HepG2 (cell line): ENCODE measurements around the gene CTAGE8. TPM values are rescaled to one million over a fixed set of nuclear protein-coding genes. Genes with fewer than 3 reads are reported as not detected.
"Not testable (repeated sequence)": the region's sequence is repeated elsewhere in the genome, so short reads cannot be mapped to it uniquely, and the experiment has no call there.

Experiments
- ATAC-seq: fragments of 200-7000 bp; cut with Tn5 transposase; 3 replicates; pipeline ENCODE4 v1.9.1; 2020; ENCODE audit warnings: mild to moderate bottlenecking, moderate library complexity
- BruUV-seq: library from RNA; stranded (reverse); fragments of 400-500 nt; replicated peaks from 2 replicates; lab custom pipeline; 2021; lab: Mats Ljungman, UMichigan
- CTCF ChIA-PET: fragments of 300-600 bp; formaldehyde crosslinking; extraction: SDS; loops from one replicate; lab custom pipeline; 2021; ENCODE audit warnings: low total read pairs, inconsistent platforms, low intra/inter-chr PET ratio; lab: Yijun Ruan, JAX
- POLR2A ChIA-PET: fragments of 350-600 bp; sonication (Branson Sonifier 250); formaldehyde crosslinking; loops from one replicate; lab custom pipeline; 2020; ENCODE audit warnings: antibody characterized with exemption, inconsistent platforms; lab: Yijun Ruan, JAX
- DNase-seq: peaks from one replicate; pipeline ENCODE4 v3.0.0-alpha.2; 2015; ENCODE audit warnings: low spot score
- FAIRE-seq: peaks from 3 replicates; lab custom pipeline; 2011; peaks lifted over from hg19 to GRCh38; lab: Jason Lieb, UNC
- H2AFZ ChIP-seq: one replicate; pipeline ENCODE4 v1.6.1; 2011; ENCODE audit warnings: low read length, inconsistent platforms
- H3K27ac ChIP-seq: fragments of 300-600 bp; 3 replicates; pipeline ENCODE4 v1.8.0; 2011; ENCODE audit warnings: mixed run types, mild to moderate bottlenecking, mixed read lengths, low read length, inconsistent platforms; ENCODE audit not compliant: insufficient read depth; ENCODE audit errors: extremely low read length
- H3K27me3 ChIP-seq, 2 experiments: fragments of 200-600 bp in 1 of 2; 2 replicates in 1 of 2; 3 replicates in 1 of 2; pipeline versions ENCODE4 v1.6.0 to v1.8.0; 2011; ENCODE audit warnings: low read length in 2 of 2, mild to moderate bottlenecking in 2 of 2, moderate library complexity in 2 of 2, inconsistent platforms in 1 of 2; ENCODE audit not compliant: insufficient read depth in 2 of 2, control insufficient read depth in 1 of 2
- H3K36me3 ChIP-seq, 2 experiments: fragments of 200-600 bp in 1 of 2; replicated peaks in 1 of 2; 2 replicates in 1 of 2; 3 replicates in 1 of 2; pipeline versions ENCODE4 v1.5.1 to v1.8.0; 2011; ENCODE audit warnings: low read length in 2 of 2, inconsistent platforms in 1 of 2; ENCODE audit not compliant: insufficient read depth in 2 of 2, control insufficient read depth in 1 of 2
- H3K4me1 ChIP-seq: 2 replicates; pipeline ENCODE4 v1.5.1; 2012; ENCODE audit warnings: low read length, inconsistent platforms; ENCODE audit not compliant: insufficient read depth
- H3K4me2 ChIP-seq: 2 replicates; pipeline ENCODE4 v1.6.0; 2011; ENCODE audit warnings: low read depth, low read length, inconsistent platforms
- H3K4me3 ChIP-seq, 3 experiments: fragments of 200-600 bp in 1 of 3; sonication (generic), shearing (Covaris generic) in 1 of 3; replicated peaks in 1 of 3; 2 replicates each; pipeline ENCODE4 v1.5.1; 2011 to 2016; ENCODE audit warnings: low read length in 3 of 3, inconsistent platforms in 2 of 3, low read depth in 2 of 3, mild to moderate bottlenecking in 2 of 3, control low read depth in 1 of 3, mixed read lengths in 1 of 3; ENCODE audit not compliant: insufficient read depth in 1 of 3
- H3K79me2 ChIP-seq: one replicate; pipeline ENCODE4 v1.6.1; 2011; ENCODE audit warnings: low read length, inconsistent platforms; ENCODE audit not compliant: insufficient read depth
- H3K9ac ChIP-seq: 2 replicates; pipeline ENCODE4 v1.6.0; 2011; ENCODE audit warnings: mild to moderate bottlenecking, low read depth, low read length, inconsistent platforms; ENCODE audit not compliant: insufficient read depth
- H3K9me3 ChIP-seq: 2 replicates; pipeline ENCODE4 v1.5.1; 2012; ENCODE audit warnings: mild to moderate bottlenecking, low read length
- H4K20me1 ChIP-seq: 2 replicates; pipeline ENCODE4 v1.6.0; 2011; ENCODE audit warnings: inconsistent platforms, mild to moderate bottlenecking, low read length, moderate library complexity; ENCODE audit not compliant: insufficient read depth
- ARNT2 ChIP-seq: sonication (generic); formaldehyde crosslinking; IDR thresholded peaks from 2 replicates; pipeline ENCODE4 v1.8.0; 2022; ENCODE audit warnings: mild to moderate bottlenecking, low read depth, missing genetic modification reagents, moderate library complexity
- ARNTL ChIP-seq: sonication (generic); formaldehyde crosslinking; IDR thresholded peaks from 2 replicates; pipeline ENCODE4 v1.4.0; 2020; ENCODE audit warnings: mild to moderate bottlenecking, missing genetic modification reagents
- DPF2 ChIP-seq: sonication (generic); formaldehyde crosslinking; IDR thresholded peaks from 2 replicates; pipeline ENCODE4 v1.4.0; 2020; ENCODE audit warnings: mild to moderate bottlenecking, low read depth, missing genetic modification reagents, borderline replicate concordance
- ERF ChIP-seq: IDR thresholded peaks from 2 replicates; pipeline ENCODE4 v1.6.1; 2018; ENCODE audit warnings: missing biosample characterization, missing genetic modification reagents
- MAFG ChIP-seq: sonication (generic); formaldehyde crosslinking; IDR thresholded peaks from 2 replicates; pipeline ENCODE4 v1.5.1; 2020; ENCODE audit warnings: mild to moderate bottlenecking, missing genetic modification reagents
- SIN3B ChIP-seq: fragments of 150-350 bp; IDR thresholded peaks from 2 replicates; pipeline ENCODE4 v1.6.1; 2014; ENCODE audit warnings: low read length
- SP4 ChIP-seq: sonication (generic); formaldehyde crosslinking; IDR thresholded peaks from 2 replicates; pipeline ENCODE4 v1.8.1; 2023; ENCODE audit warnings: mild to moderate bottlenecking, missing genetic modification reagents
- SRY ChIP-seq: sonication (generic); formaldehyde crosslinking; IDR thresholded peaks from 2 replicates; pipeline ENCODE4 v1.8.0; 2022; ENCODE audit warnings: mild to moderate bottlenecking, missing genetic modification reagents
- ZKSCAN8 ChIP-seq: IDR thresholded peaks from 2 replicates; pipeline ENCODE4 v1.6.1; 2016; ENCODE audit warnings: borderline replicate concordance, missing genetic modification reagents, missing compliant biosample characterization
- ZNF776 ChIP-seq: sonication (generic); formaldehyde crosslinking; IDR thresholded peaks from 2 replicates; pipeline ENCODE4 v1.4.0; 2020; ENCODE audit warnings: mild to moderate bottlenecking, missing genetic modification reagents
- WGBS: methylation state at CpG from one replicate; pipeline ENCODE4 v1.1.6; 2017; ENCODE audit warnings: low lambda C conversion rate; 5-methylcytosine and 5-hydroxymethylcytosine counted together
- in situ Hi-C: cut with HindIII; loops from 2 replicates; pipeline ENCODE4 v1.10.0; 2017; ENCODE audit warnings: low pct_unique_long_range_greater_than_20kb; ENCODE audit not compliant: extremely low pct_ligation_motif_present
- intact Hi-C: fragments of 100-400 bp; cut with micrococcal nuclease; formaldehyde crosslinking; loops from one replicate; pipeline ENCODE4 v1.10.0; 2022; ENCODE audit not compliant: unreplicated experiment
- polyA plus RNA-seq, 8 experiments: library from polyadenylated mRNA; depleted of rRNA in 3 of 8; stranded (reverse) in 7 of 8; unstranded in 1 of 8; fragments of >200 nt; fragmentation: Illumina TruSeq in 4 of 8; extraction: Trizol in 4 of 8; gene quantifications; 2 replicates each; pipeline versions ENCODE4 v1.2.1 to v1.2.3, GENCODE V29; 2011 to 2016; ENCODE audit warnings: low read depth in 4 of 8, missing spikeins in 1 of 8, mixed read lengths in 1 of 8; ENCODE audit not compliant: insufficient read depth in 1 of 8
- total RNA-seq, 5 experiments: library from RNA; depleted of rRNA; stranded (reverse); fragments of >200 nt; fragmentation: Illumina TruSeq; extraction: Trizol; gene quantifications; 2 replicates each; pipeline ENCODE4 v1.2.3, GENCODE V29; 2016; ENCODE audit warnings: low read depth in 1 of 5
- TF ChIP-seq, protein P1 (sequence below): IDR thresholded peaks from 2 replicates; pipeline ENCODE4 v1.6.1; 2018; ENCODE audit warnings: missing genetic modification reagents, mild to moderate bottlenecking, missing compliant biosample characterization
- TF ChIP-seq, protein P2 (sequence below): sonication (generic); formaldehyde crosslinking; IDR thresholded peaks from 2 replicates; pipeline ENCODE4 v1.4.0; 2020; ENCODE audit warnings: missing genetic modification reagents; ENCODE audit errors: not compliant biosample characterization
- TF ChIP-seq, protein P3 (sequence below): sonication (generic); formaldehyde crosslinking; IDR thresholded peaks from 2 replicates; pipeline ENCODE4 v1.9.0; 2021; ENCODE audit warnings: missing genetic modification reagents, borderline replicate concordance

The CTAGE8 gene
- total and polyA plus RNA-seq, 2 of the 13 experiments (the other 11 are each of a cell fraction or from before 2014, with no cell fraction given): not detected

DNA sequence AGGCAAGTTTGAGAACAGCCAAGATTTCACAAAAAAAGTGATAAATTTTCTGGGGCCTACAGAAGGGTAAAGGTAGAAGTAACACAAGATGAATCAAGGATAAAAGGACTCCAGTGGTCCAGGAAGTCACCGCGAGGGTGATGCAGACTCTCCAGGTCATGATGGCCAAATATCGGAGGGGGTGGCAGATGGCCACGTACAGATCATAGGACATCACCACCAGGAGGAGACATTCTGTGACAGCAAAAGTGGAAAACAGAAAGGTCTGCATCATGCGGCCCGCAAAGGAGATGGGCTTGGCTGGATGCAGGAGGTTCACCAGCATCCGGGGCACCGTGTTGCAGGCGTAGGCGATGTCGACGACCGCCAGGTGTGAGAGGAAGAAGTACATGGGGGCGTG, 10.0 kb downstream of the CTAGE8 start:
- FAIRE-seq, H3K36me3 ChIP-seq, H3K4me3 ChIP-seq, H3K79me2 ChIP-seq, CTCF ChIA-PET, intact Hi-C loops, in situ Hi-C loops, H3K27ac ChIP-seq, H3K4me2 ChIP-seq, POLR2A ChIA-PET, H3K9ac ChIP-seq, H2AFZ ChIP-seq, H4K20me1 ChIP-seq, H3K9me3 ChIP-seq, BruUV-seq, H3K27me3 ChIP-seq, H3K4me1 ChIP-seq, DNase-seq: not testable (repeated sequence)
- ATAC-seq: peak; percentile 68; the same call in 2 of the 3 replicates
- WGBS: no CpG with 5 or more reads among the region's 14 CpGs

DNA sequence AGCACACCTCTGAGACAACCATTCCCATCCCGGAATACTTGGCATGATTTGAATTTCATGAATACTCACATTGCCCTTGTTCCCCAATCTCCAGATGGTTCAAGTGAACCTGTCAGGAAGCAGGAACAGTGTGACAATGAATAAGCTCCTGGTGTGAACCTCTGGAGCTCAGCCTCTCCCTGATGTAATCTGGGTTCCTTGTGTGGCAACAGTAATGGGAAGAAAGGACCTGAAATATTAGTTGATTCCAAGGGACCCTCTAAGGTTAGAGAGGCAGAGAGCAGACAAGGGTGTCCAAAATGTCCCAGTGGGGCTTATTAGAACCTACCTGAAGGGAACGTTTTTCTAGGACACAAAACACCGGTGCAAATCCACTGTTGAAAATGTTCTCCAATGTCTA, 13.0 kb downstream of the CTAGE8 start:
- no peaks in the 10 kb centered on the region for H3K79me2 ChIP-seq
- in situ Hi-C loops: no loop called here
- no peak overlapping the region for H3K4me3 ChIP-seq
- no peak overlapping the region for H3K9ac ChIP-seq
- no peaks in the 10 kb centered on the region for H3K36me3 ChIP-seq
- DNase-seq (no peak), ATAC-seq (no peak), FAIRE-seq (no peak)
- WGBS: 10% methylated on average over 3 of the region's 3 CpGs
- POLR2A ChIA-PET: no interaction called here
- H3K9me3 ChIP-seq: no peaks in the 10 kb centered on the region
- no TSS peak for BruUV-seq
- no peak overlapping the region for H3K4me2 ChIP-seq
- TF ChIP-seq ARNT2 (no peak), SRY (CRISPR knock-in tag) (no peak), ARNTL (CRISPR knock-in tag) (no peak), MAFG (CRISPR knock-in tag) (no peak), DPF2 (CRISPR knock-in tag) (no peak), ZKSCAN8 (CRISPR knock-in tag) (no peak), ZNF776 (CRISPR knock-in tag) (no peak), SIN3B (no peak), ERF (CRISPR knock-in tag) (no peak), SP4 (no peak)
- TF ChIP-seq, protein P1, sequence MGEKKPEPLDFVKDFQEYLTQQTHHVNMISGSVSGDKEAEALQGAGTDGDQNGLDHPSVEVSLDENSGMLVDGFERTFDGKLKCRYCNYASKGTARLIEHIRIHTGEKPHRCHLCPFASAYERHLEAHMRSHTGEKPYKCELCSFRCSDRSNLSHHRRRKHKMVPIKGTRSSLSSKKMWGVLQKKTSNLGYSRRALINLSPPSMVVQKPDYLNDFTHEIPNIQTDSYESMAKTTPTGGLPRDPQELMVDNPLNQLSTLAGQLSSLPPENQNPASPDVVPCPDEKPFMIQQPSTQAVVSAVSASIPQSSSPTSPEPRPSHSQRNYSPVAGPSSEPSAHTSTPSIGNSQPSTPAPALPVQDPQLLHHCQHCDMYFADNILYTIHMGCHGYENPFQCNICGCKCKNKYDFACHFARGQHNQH (CRISPR knock-in tag): no peak
- TF ChIP-seq, protein P2, sequence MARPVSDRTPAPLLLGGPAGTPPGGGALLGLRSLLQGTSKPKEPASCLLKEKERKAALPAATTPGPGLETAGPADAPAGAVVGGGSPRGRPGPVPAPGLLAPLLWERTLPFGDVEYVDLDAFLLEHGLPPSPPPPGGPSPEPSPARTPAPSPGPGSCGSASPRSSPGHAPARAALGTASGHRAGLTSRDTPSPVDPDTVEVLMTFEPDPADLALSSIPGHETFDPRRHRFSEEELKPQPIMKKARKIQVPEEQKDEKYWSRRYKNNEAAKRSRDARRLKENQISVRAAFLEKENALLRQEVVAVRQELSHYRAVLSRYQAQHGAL (CRISPR knock-in tag): no peak
- TF ChIP-seq, protein P3, sequence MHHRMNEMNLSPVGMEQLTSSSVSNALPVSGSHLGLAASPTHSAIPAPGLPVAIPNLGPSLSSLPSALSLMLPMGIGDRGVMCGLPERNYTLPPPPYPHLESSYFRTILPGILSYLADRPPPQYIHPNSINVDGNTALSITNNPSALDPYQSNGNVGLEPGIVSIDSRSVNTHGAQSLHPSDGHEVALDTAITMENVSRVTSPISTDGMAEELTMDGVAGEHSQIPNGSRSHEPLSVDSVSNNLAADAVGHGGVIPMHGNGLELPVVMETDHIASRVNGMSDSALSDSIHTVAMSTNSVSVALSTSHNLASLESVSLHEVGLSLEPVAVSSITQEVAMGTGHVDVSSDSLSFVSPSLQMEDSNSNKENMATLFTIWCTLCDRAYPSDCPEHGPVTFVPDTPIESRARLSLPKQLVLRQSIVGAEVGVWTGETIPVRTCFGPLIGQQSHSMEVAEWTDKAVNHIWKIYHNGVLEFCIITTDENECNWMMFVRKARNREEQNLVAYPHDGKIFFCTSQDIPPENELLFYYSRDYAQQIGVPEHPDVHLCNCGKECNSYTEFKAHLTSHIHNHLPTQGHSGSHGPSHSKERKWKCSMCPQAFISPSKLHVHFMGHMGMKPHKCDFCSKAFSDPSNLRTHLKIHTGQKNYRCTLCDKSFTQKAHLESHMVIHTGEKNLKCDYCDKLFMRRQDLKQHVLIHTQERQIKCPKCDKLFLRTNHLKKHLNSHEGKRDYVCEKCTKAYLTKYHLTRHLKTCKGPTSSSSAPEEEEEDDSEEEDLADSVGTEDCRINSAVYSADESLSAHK (CRISPR knock-in tag): no peak
- no peaks in the 10 kb centered on the region for H3K27me3 ChIP-seq
- H4K20me1 ChIP-seq: no peaks in the 10 kb centered on the region
- H3K4me1 ChIP-seq: no peaks in the 10 kb centered on the region
- no peak overlapping the region for H2AFZ ChIP-seq
- CTCF ChIA-PET: no interaction called here
- intact Hi-C loops: no loop called here
- no peak overlapping the region for H3K27ac ChIP-seq
